ENCODE measurements around the gene RNF224. TPM values are rescaled to one million over a fixed set of nuclear protein-coding genes. Genes with fewer than 3 reads are reported as not detected.
"Not testable (repeated sequence)": the region's sequence is repeated elsewhere in the genome, so short reads cannot be mapped to it uniquely, and the experiment has no call there.

Gene RNF224
- polyA plus RNA-seq, 1 donor, result 2.4 TPM

GRCh38 chr9:137252555-137253506, 25.5 kb downstream of the RNF224 start:
- no peak for DNase-seq (ENCODE audit: low read depth)

- DNase-seq (ENCODE audit: low read depth), result no peak
These were observed 26.7 kb downstream of the RNF224 start for GRCh38 chr9:137253717-137254623.

DNA sequence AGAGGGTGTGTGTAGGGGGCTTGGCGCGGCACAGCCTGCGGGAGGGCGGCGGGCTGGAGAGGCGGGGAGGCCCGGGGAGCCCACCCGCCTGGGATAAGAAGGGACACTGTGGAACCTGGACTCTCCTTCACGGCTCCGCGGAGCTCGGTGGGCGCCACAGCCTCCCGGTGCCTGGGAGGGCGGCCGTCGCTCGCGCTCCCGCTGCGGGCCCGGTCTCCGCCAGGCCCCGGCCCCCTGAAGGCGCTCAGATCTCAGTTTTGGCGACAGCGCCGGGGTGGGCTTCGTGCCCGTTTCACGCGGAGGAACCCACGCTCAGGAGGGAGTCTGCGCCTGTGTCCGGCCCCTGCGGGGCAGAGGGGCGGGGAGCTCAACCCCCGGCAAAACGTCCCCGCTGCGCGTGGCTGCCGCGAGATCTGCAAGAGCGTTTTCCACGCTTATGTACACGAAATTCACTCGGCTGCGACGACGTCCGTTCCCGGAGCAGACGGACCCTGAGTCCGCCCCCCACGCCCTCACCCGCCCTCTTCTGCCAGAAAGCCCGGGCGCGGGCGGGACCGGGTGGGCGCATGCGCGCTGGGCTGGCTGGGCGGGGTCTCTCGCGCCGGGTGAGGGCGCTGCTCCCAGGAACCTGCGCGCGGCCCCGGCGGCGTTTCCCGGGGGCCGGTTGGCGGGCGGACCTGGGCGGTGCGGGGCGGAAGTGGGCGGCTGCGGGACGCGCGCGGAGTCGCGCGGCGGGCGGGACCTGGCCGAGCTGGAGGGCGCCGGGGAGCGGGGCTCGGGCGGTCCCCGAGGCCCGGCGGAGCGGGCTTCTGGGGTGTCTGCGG, 27.5 kb downstream of the RNF224 start, which contains the start of gene NELFB:
TSS of gene NELFB (plus strand) at position 704 of the 824 bp plus-strand sequence.
- DNase-seq (ENCODE audit: low read depth), result peak; percentile 39

DNA sequence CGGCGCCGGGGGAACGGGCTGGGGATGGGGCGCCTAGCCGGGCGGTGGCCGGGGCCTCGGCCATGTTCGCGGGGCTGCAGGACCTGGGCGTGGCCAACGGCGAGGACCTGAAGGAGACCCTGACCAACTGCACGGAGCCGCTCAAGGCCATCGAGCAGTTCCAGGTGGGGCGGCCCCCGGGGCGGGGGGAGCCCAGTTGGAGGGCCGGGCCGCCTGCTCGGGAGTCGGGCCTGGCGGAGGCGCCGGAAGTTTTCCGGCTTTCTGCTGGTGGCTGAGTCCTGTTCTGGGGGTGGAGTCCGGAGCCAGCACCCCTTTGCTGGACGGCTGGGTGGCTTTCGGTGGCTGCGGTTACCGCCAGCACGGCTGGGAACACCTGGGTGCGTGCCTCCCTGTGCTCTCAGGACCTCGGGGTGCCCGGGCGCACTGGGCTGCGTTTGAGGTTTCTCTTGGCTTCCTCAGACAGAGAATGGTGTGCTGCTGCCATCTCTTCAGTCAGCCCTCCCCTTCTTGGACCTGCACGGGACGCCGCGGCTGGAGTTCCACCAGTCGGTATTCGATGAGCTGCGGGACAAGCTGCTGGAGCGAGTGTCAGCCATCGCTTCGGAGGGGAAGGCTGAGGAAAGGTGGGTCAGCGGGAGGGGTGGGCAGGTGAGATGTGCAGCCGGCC, 28.3 kb downstream of the RNF224 start:
- DNase-seq (ENCODE audit: low read depth), result no peak

DNA sequence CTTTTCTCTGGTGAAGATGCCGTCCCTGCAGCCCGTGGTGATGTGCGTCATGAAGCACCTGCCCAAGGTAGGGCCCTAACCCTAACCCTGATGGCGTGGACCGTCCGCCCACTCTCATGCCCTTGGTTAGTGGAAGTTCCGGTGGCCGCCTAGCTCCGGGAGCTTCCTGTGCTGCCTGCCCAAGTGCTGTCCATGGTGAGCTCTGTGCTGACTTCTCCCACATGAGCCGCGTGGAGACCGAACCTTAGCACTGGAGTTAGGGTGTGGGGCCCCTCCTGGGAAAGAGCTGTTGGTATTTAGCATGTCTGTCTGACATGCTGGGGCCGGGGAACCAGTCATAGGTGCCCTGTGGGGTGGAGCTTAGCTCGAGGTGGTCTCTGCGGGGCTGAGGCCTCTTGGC, 29.1 kb downstream of the RNF224 start:
- DNase-seq (ENCODE audit: low read depth), result no peak

- DNase-seq (ENCODE audit: low read depth), result no peak
These were observed 29.6 kb downstream of the RNF224 start for GRCh38 chr9:137256856-137257255.

DNA sequence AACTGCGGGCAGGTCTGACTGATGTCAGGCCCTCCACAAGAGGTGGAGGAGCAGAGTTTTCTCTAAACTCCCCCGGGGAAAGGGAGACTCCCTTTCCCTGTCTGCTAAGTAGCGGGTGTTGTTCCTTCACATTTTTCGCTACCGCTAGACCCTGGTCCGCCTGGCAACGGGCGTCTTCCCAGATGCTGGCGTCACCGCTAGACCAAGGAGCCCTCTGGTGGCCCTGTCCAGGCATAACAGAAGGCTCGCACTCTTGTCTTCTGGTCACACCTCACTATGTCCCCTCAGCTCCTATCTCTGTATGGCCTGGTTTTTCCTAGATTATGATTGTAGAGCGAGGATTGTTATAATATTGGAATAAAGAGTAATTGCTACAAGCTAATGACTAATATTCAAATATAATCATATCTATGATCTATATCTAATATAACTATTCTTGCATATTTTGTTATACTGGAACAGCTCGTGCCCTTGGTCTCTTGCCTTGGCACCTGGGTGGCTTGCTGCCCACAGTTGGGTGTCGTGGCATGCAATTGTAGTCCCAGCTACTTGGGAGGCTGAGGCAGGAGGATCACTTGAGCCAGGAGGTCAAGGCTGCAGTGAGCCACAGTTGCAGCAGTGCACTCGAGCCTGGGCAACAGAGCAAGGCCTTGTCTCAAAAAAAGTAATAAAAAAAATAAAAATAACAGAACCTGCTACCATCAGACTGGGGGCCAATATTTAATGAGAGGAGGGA, 35.0 kb downstream of the RNF224 start:
- not testable (repeated sequence) for DNase-seq (ENCODE audit: low read depth)

DNA sequence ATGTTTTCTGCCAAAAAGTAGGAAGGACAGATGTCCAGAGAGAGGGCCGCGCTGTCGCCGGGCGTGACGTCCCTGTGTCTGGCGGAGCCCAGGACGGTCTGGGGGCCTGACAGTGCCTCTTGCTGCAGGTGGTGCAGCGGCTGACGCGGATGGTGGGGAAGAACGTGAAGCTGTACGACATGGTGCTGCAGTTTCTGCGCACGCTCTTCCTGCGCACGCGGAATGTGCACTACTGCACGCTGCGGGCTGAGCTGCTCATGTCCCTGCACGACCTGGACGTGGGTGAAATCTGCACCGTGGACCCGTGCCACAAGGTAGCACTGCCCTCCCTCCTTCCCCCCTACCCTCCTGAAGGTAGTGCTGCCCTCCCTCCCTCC, 35.6 kb downstream of the RNF224 start:
- no peak for DNase-seq (ENCODE audit: low read depth)

- DNase-seq (ENCODE audit: low read depth), result no peak
These were observed 36.2 kb downstream of the RNF224 start for GRCh38 chr9:137263506-137263905.

GRCh38 chr9:137264067-137264466, 36.8 kb downstream of the RNF224 start:
- no peak for DNase-seq (ENCODE audit: low read depth)

GRCh38 chr9:137265496-137266161, 38.3 kb downstream of the RNF224 start:
- no peak for DNase-seq (ENCODE audit: low read depth)

- no peak for DNase-seq (ENCODE audit: low read depth)
These were observed 38.8 kb downstream of the RNF224 start for GRCh38 chr9:137266162-137266527.

DNA sequence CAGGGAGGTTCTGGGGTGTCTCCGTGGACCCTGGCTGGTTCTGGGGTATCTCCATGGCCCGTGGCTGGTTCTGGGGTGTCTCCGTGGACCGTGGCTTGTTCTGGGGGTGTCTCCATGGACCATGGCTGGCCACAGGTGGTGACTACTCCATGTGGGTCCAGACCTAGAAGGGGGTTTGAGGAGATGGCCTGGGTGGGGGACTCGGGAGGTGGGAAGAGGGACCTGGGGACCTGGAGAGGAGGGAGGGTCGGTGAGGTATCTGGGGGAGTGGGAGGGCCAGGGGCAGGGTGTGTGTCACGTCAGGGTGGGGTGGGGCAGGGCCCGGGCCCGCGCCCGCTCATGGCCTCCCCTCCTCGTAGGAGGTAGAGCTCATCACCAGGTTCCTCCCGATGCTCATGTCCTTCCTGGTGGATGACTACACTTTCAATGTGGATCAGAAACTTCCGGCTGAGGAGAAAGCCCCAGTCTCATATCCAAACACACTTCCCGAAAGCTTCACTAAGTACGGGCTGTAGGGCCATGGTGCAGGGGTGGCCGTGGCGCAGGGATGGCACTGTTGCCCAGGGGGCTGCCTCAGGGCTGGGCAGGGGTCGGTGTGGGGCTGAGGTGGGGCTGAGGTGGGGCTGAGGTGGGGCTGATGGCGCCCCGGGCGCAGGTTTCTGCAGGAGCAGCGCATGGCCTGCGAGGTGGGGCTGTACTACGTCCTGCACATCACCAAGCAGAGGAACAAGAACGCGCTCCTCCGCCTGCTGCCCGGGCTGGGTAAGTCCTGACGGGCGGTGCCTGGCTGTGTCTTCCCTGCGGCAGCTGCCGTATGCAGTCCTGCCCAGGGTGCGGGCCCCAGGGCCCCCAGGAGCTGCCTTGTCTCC, 39.5 kb downstream of the RNF224 start:
- no peak for DNase-seq (ENCODE audit: low read depth)

DNA sequence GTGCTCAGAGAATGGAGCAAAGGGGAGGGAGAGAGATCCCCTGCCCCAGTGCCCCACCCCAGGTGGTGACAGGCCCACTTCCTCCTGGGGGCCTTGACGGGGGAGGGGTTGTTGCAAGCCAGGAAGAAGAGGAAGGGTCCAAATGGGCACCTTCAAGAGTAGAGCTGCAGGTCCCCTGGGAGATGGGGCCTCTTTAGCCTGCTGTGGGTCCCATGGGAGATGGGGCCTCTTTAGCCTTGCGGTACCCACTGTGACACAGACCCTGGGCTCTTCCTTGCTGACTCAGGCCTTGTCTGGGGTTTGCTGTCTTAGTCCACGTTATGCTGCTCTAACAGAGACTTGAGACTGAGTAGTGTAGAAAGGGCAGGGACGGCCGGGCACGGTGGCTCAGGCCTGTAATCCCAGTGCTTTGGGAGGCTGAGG, 40.6 kb downstream of the RNF224 start:
- no peak for DNase-seq (ENCODE audit: low read depth)

- DNase-seq (ENCODE audit: low read depth), result no peak
These were observed 41.4 kb downstream of the RNF224 start for GRCh38 chr9:137268538-137269201.

GRCh38 chr9:137269231-137269772, 42.0 kb downstream of the RNF224 start:
- DNase-seq (ENCODE audit: low read depth), result no peak

DNA sequence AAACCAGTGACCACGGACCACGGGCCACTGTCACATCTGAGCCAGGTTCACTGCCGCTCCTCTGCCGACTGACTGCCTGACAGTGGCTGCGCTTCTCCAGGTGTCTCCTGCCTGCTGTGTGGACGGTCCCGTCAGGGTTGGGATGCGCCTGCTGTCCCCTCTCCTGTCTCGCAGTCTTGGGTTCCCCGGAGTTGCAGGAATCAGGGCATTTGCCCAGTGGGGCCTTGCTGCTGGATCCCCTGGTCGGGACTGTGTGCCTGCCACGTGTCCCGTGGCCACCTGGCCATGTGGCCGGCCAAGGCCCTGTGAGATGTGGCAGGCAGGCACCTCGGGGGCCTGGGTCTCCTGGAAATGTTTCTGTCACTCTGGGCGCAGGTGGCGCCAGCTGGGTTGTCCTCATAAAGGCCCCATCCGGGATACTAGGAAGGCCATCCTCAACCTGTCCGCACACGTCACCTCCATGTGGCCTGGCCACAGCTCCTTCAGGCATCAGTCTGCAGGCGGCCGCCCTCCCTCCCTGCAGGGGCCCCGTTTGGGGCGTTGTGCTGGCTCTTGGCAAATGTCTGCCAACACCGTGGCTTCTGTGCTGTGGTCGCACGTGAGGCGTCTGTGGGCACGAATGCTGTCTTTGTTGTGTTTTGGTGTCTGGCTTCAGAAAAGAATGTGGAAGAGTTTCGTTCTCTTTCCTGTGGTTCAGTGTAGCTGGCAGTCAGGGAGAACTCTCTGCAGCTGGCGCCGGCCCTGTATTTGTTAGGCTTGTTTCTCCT, 43.8 kb downstream of the RNF224 start:
- DNase-seq (ENCODE audit: low read depth), result no peak
